ENCODE results near the gene HDAC9.

The HDAC9 gene

DNA sequence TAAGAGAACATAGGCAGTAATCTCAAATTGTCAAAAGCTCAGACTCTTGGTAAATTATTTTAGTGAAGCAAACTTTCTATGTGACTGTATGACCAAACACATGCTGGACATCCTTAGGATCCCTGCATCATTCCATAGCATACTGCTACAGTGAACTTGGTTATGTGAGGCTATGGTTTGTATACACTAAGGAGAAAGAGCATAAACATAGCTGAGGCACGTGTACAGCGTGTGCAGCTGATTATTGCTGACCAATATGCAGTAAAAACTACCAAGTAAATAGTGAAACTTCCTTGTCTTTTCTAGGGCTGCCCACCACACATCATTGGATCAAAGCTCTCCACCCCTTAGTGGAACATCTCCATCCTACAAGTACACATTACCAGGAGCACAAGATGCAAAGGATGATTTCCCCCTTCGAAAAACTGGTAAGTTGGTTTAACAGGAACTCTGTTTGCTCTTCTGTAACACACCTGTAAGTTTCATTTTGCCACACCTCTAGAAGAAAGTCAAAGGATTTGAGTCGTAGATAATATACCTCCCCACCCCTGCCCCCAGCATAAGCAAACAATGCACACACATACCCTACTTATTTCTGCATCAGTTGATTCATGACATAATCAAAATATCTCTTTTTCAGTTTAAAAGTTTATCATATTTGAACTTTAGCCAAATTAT, 98.2 kb downstream of the HDAC9 start:
- no peak for DNase-seq (ENCODE audit: low read depth)

DNA sequence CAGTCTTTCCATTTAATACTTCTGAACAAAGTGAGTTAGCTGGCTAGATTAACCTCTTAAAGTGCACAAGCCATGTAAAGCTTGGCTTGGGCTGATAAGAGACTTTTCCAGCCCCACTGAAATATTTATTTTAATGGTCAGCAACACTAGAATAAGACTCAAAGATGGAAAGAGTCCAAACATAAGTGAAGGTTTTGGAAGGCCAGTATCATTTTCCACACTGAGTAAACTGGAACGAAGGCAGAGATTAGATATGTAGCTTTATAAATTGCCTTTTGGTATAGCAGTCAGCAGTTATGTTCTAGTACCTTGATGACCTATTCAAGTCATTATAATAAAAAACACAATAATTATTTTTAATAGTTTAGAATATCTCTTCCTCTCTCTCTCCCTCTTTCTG, 102.2 kb downstream of the HDAC9 start:
- DNase-seq (ENCODE audit: low read depth), result no peak

- DNase-seq (ENCODE audit: low read depth), result peak; percentile 19
These were observed 111.5 kb downstream of the HDAC9 start for GRCh38 chr7:18607025-18607424.

GRCh38 chr7:18610331-18610948, 114.9 kb downstream of the HDAC9 start:
- no peak for DNase-seq (ENCODE audit: low read depth)

GRCh38 chr7:18614841-18615240, 119.3 kb downstream of the HDAC9 start:
- DNase-seq (ENCODE audit: low read depth), result no peak

DNA sequence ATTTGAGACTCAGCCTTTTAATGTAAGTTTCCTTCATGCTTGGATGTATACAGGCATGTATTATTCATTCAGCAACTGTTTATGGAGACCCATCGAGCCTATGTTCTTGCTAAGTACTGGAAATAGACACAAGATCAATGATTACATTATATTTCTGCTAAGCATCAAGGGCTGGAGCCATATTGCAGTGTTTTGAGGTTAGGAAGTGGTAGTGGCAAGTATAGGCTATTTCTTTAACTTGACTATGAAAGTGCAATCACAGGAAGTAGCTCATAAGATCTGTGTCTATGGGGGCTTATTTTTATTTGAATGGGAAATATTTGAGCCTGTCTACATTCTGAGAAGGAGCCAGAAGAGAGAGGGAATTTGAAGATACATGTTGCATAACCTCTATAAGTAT, 123.8 kb downstream of the HDAC9 start:
- no peak for DNase-seq (ENCODE audit: low read depth)

- no peak for DNase-seq (ENCODE audit: low read depth)
These were observed 127.8 kb downstream of the HDAC9 start for GRCh38 chr7:18623389-18623788.

DNA sequence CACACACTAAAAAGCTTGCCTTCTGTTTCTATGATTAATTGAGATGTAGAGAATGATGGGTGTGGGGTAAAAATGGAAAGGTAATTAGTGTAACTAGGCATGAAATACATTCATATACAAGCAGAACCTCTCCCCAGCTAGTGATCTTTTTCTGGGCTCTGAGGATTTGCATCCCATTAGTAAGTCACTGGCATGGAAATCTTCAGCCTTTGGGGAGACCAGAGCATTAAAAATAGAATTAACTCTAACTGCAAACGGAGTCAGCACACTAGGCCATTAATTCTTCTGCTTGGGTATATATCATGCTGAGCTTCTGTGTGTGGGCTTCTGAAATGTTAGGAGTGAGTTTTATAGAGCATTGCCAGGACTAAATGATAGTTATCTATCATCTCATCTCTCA, 128.9 kb downstream of the HDAC9 start:
- no peak for DNase-seq (ENCODE audit: low read depth)

GRCh38 chr7:18626086-18626485, 130.5 kb downstream of the HDAC9 start:
- no peak for DNase-seq (ENCODE audit: low read depth)

GRCh38 chr7:18626717-18627116, 131.2 kb downstream of the HDAC9 start:
- DNase-seq (ENCODE audit: low read depth), result no peak

GRCh38 chr7:18637516-18637915, 142.0 kb downstream of the HDAC9 start:
- DNase-seq (ENCODE audit: low read depth), result no peak

- DNase-seq (ENCODE audit: low read depth), result no peak
These were observed 143.3 kb downstream of the HDAC9 start for GRCh38 chr7:18638594-18639452.

GRCh38 chr7:18639711-18640110, 144.2 kb downstream of the HDAC9 start:
- DNase-seq (ENCODE audit: low read depth), result no peak

- no peak for DNase-seq (ENCODE audit: low read depth)
These were observed 149.4 kb downstream of the HDAC9 start for GRCh38 chr7:18644981-18645380.

DNA sequence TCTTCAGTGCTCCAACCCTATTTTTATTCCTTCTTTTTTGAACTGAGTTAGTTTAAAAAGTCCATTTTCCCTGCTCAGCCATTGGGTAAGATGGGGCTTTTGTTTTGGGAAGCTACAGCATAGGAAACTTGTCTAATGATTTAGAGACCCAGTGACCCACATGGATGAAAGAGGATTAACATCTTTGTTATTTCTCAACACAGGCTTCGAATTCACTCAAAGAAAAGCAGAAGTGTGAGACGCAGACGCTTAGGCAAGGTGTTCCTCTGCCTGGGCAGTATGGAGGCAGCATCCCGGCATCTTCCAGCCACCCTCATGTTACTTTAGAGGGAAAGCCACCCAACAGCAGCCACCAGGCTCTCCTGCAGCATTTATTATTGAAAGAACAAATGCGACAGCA, 152.0 kb downstream of the HDAC9 start:
- no peak for DNase-seq (ENCODE audit: low read depth)

GRCh38 chr7:18648849-18649758, 153.6 kb downstream of the HDAC9 start:
- DNase-seq (ENCODE audit: low read depth), result no peak

DNA sequence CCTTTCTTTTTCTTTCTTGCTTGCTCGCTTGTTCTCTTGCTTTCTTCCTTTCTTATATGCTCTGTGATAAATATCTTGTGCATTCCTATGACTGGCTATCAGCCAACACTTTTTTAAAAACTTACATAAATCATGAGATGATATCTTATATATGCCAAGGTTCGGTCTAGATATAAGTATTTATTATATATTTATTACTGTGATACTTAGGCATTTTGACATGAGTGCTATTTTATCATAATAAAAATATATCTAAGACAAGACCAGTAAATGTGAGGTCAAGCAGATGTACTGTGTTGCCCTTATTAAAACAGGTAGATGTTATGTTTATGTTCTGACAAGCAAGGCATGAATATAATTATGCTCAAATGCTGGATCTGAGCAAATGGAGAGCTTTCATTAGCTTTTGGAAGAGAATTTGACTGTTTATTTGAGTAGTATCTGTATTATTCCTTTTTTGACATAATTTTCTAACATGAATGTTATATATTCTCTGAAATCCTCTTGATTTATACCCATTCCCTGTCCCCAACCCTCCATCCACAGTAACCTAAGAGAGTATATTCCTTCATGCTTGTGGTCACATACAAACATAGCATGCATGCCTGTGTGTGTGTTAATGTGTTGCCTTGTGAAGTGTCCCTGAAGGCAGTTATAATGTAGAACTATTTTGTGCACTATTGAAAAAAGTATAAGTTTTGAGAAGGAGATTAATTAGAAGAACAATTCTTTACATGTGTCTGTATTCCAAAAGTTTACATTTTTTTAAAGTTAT, 158.0 kb downstream of the HDAC9 start:
- DNase-seq (ENCODE audit: low read depth), result no peak

DNA sequence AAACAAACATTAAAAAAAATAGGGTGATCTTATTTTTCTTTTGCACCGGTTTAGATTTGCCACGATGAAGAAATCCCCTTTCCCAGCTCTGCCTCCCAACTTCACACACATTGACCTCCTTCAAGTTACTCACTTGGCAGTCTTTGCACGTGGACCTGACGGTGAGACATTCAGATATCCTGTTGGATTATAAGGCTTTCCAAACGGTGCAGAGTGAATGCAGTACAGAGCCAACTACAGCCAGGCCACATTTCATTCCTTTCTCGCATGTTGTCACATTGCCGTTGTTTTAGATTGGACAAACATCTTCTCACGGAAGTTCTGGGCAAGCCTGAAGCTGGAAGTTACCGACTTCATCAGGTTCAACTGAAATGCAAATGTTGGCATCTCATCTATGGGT, 159.2 kb downstream of the HDAC9 start:
- DNase-seq (ENCODE audit: low read depth), result no peak

GRCh38 chr7:18655506-18655905, 160.0 kb downstream of the HDAC9 start:
- no peak for DNase-seq (ENCODE audit: low read depth)

DNA sequence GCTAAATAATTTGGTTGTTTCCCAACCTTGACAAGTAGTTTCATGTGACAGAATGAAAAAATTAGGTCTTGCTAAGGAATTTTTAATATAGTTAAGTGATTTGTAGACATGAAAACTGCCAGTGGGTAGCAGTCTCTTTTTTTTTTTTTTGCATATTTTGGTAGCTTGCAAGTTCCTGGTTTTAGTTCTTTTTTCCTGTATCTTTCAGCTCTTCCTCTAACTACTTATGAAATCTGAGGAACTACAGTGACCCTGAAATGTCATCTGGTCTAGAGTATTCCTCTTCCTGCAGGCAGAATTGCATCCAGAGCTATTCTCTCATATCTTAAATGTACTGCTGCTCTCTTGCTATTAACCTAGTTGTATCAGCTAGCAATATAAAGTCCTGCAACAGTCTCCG, 160.4 kb downstream of the HDAC9 start:
- no peak for DNase-seq (ENCODE audit: low read depth)

- no peak for DNase-seq (ENCODE audit: low read depth)
These were observed 160.8 kb downstream of the HDAC9 start for GRCh38 chr7:18656362-18656761.

Measured in HS-27A (cell line).